Endothelial cell (in vitro differentiated cells): ENCODE data around the gene ZBTB22. TPM values are rescaled to one million over a fixed set of nuclear protein-coding genes. Genes with fewer than 3 reads are reported as not detected.
"Not testable (repeated sequence)": the region's sequence is repeated elsewhere in the genome, so short reads cannot be mapped to it uniquely, and the experiment has no call there.

ENCODE experiments used
- DNase-seq: peaks from one replicate; pipeline ENCODE4 v3.0.0; 2021; ENCODE audit warnings: low spot score
- H3K27ac Mint-ChIP-seq: one replicate; pipeline ENCODE4 v1.8.0; 2021; ENCODE audit warnings: mixed read lengths, inconsistent platforms; ENCODE audit not compliant: unreplicated experiment
- H3K27me3 Mint-ChIP-seq: one replicate; pipeline ENCODE4 v1.8.0; 2021; ENCODE audit warnings: mild to moderate bottlenecking, moderate library complexity, mixed read lengths, inconsistent platforms; ENCODE audit not compliant: unreplicated experiment
- H3K36me3 Mint-ChIP-seq: one replicate; pipeline ENCODE4 v1.8.0; 2021; ENCODE audit warnings: mild to moderate bottlenecking, low read depth, mixed read lengths, inconsistent platforms; ENCODE audit not compliant: unreplicated experiment
- H3K4me1 Mint-ChIP-seq: one replicate; pipeline ENCODE4 v1.8.0; 2021; ENCODE audit warnings: mild to moderate bottlenecking, mixed read lengths, inconsistent platforms; ENCODE audit not compliant: unreplicated experiment
- H3K4me3 Mint-ChIP-seq: one replicate; pipeline ENCODE4 v1.8.0; 2021; ENCODE audit warnings: mild to moderate bottlenecking, mixed read lengths, inconsistent platforms; ENCODE audit not compliant: unreplicated experiment
- H3K9me3 Mint-ChIP-seq: one replicate; pipeline ENCODE4 v1.8.0; 2021; ENCODE audit warnings: mixed read lengths, inconsistent platforms; ENCODE audit not compliant: unreplicated experiment
- total RNA-seq: library from RNA; stranded (reverse); fragmentation: NEBNext Ultra II Directional; extraction: Animal tissue kit (Norgen Biotek cat#: 25700); gene quantifications from one replicate; pipeline ENCODE4 v1.2.1, GENCODE V29; 2021; ENCODE audit not compliant: unreplicated experiment
- TF ChIP-seq, protein P1 (sequence below): fragments of 200-600 bp; sonication (generic); IDR thresholded peaks from one replicate; pipeline ENCODE4 v1.5.0; 2021; ENCODE audit warnings: antibody characterized with exemption; ENCODE audit not compliant: unreplicated experiment

ZBTB22 gene
- total RNA-seq, 1 donor from 2014 or later: 16.9 TPM

GRCh38 chr6:33277663-33278391, 39.7 kb downstream of the ZBTB22 start:
- TF ChIP-seq, protein P1, sequence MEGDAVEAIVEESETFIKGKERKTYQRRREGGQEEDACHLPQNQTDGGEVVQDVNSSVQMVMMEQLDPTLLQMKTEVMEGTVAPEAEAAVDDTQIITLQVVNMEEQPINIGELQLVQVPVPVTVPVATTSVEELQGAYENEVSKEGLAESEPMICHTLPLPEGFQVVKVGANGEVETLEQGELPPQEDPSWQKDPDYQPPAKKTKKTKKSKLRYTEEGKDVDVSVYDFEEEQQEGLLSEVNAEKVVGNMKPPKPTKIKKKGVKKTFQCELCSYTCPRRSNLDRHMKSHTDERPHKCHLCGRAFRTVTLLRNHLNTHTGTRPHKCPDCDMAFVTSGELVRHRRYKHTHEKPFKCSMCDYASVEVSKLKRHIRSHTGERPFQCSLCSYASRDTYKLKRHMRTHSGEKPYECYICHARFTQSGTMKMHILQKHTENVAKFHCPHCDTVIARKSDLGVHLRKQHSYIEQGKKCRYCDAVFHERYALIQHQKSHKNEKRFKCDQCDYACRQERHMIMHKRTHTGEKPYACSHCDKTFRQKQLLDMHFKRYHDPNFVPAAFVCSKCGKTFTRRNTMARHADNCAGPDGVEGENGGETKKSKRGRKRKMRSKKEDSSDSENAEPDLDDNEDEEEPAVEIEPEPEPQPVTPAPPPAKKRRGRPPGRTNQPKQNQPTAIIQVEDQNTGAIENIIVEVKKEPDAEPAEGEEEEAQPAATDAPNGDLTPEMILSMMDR: no peak
- Mint-ChIP-seq H3K4me1 (peaks cover 31% of the 10 kb centered on the region), H3K36me3 (peaks cover 19% of the 10 kb centered on the region)

GRCh38 chr6:33276864-33277662, 40.5 kb downstream of the ZBTB22 start, which contains the start of gene B3GALT4:
B3GALT4 (plus strand) TSS chr6:33277123; CDS start chr6:33277420, 297 bp downstream.
- peak; percentile 66 for DNase-seq
- Mint-ChIP-seq H3K27ac (peak within 1 kb of the TSS; percentile 64), H3K27me3 (peaks cover 5% of the 10 kb centered on the region), H3K4me3 (peak within 1 kb of the TSS; percentile 91), H3K9me3 (no peaks in the 10 kb centered on the region), H3K4me1 (peaks cover 38% of the 10 kb centered on the region), H3K36me3 (peaks cover 25% of the 10 kb centered on the region)
- TF ChIP-seq, protein P1: peak; percentile 76

More at GRCh38 chr6:33277663-33278391, 39.7 kb downstream of the ZBTB22 start:
- peak; percentile 25 for DNase-seq
- Mint-ChIP-seq H3K27me3 (peaks cover 5% of the 10 kb centered on the region), H3K9me3 (no peaks in the 10 kb centered on the region), H3K4me3 (peak overlapping the region; percentile 91), H3K27ac (peak overlapping the region; percentile 64)

GRCh38 chr6:33276581-33276863, 41.0 kb downstream of the ZBTB22 start:
- Mint-ChIP-seq H3K36me3 (peaks cover 28% of the 10 kb centered on the region), H3K27me3 (peaks cover 10% of the 10 kb centered on the region), H3K9me3 (no peaks in the 10 kb centered on the region), H3K4me3 (peak overlapping the region; percentile 87), H3K4me1 (peaks cover 40% of the 10 kb centered on the region), H3K27ac (peak overlapping the region; percentile 59)
- TF ChIP-seq, protein P1: no peak
- DNase-seq: no peak

- Mint-ChIP-seq H3K27ac (peak overlapping the region; percentile 67), H3K27me3 (peaks cover 13% of the 10 kb centered on the region), H3K36me3 (peaks cover 28% of the 10 kb centered on the region), H3K4me3 (peak overlapping the region; percentile 87), H3K4me1 (peaks cover 46% of the 10 kb centered on the region)
- H3K9me3 Mint-ChIP-seq, DNase-seq: not testable (repeated sequence)
These were observed 41.6 kb downstream of the ZBTB22 start for GRCh38 chr6:33275795-33276580.
